Activated CD8-positive, alpha-beta memory T cell treated with anti-CD3 and anti-CD28 coated beads for 4 hours (primary cell): ENCODE results near the gene RBM20.
"Not testable (repeated sequence)": the region's sequence is repeated elsewhere in the genome, so short reads cannot be mapped to it uniquely, and the experiment has no call there.

Experiments
- DNase-seq, 2 donors: peaks; one replicate each; pipeline ENCODE4 v3.0.0-alpha.2; 2020; ENCODE audit warnings: low read depth in 2 of 2

The RBM20 gene

GRCh38 chr10:110704906-110705476 lies 60.9 kb downstream of the RBM20 start:
- DNase-seq = no peak

DNA sequence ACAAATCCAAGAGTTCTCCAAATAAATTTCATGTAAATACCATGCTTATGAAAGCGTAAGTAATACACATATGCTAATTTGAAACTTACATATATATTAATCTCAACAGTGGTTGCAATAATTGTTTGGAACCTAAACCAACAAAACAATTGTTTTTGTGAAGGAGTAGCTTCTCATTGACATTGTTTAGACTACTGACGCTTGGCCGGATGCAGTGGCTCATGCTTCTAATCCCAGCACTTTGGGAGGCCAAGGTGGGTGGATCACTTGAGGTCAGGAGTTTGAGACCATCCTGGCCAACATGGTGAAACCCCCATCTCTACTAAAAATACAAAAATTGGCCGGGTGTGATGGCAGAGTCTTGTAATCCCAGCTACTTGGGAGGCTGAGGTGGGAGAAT lies 61.5 kb downstream of the RBM20 start:
- not testable (repeated sequence) for DNase-seq

DNA sequence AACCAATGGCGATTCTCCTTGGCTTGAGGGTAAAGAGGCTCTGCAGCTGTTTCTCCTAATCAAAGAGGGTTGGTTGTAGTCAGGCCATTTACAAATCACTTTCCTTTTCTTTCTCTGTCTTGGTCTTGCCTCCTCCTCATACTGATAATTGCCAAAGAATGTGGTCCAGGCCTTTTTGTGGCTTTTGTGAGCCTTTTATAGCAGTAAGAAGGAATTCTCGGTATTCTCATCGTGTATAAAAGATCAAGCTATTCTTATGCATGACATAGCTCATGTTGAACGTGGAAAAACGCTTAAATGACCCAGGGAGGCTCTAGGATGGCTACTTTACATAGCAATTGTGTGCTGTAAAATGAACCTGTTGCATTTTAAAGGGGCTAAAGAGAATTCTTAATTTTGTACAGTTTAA lies 62.6 kb downstream of the RBM20 start:
- DNase-seq = no peak

GRCh38 chr10:110708776-110709443 lies 64.8 kb downstream of the RBM20 start:
- DNase-seq = no peak

DNA sequence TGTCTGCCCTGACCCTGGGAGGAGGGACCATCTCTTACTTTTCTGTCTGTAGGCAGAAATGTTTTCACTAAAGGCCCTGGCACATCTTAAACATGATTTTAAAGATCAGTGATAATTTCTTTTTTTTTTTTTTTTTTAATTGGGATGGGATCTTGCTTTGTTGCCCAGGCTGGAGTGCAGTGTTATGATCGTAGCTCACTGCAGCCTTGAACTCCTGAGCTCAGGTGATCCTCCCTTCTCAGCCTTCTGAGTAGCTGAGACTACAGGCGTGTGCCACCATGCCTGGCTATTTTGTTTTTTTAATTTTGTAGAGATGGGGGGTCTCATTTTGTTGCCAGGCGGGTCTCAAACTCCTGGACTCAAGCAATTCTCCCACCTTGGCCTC lies 65.3 kb downstream of the RBM20 start:
- no peak for DNase-seq

DNA sequence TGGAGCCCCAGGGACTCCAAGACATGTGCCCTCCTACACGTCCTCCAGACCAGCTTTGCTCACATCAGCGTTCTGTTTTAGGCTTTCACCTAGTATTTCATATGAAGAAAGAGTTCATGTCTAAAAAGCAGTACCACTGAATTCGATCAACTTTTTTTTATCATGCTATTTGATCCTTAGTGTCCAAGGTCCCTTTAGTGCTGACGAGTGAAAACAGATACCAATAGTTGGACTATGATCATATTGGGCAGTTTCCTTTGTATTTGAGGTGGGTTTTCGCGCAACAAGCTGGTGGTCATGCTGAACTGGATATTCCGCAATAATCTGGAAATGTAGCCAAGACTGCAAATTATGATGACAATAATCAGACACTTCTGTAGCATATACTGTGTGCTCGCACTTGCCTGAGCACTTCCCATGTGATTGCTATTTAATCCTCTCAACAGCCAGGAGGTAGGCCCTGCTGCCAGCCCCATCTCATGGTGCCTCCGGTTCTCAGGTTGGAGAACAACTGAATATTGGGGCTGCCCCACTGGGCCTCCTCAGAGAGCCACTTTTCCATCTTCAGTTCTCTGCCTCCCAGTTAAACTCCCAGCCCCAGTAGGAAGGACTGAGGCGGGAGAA lies 65.9 kb downstream of the RBM20 start:
- no peak for DNase-seq

- DNase-seq = no peak
Observed at GRCh38 chr10:110710621-110711020, 66.5 kb downstream of the RBM20 start.

GRCh38 chr10:110711382-110711781 lies 67.2 kb downstream of the RBM20 start:
- no peak for DNase-seq

- no peak for DNase-seq
Observed at GRCh38 chr10:110714356-110714755, 70.2 kb downstream of the RBM20 start.

DNA sequence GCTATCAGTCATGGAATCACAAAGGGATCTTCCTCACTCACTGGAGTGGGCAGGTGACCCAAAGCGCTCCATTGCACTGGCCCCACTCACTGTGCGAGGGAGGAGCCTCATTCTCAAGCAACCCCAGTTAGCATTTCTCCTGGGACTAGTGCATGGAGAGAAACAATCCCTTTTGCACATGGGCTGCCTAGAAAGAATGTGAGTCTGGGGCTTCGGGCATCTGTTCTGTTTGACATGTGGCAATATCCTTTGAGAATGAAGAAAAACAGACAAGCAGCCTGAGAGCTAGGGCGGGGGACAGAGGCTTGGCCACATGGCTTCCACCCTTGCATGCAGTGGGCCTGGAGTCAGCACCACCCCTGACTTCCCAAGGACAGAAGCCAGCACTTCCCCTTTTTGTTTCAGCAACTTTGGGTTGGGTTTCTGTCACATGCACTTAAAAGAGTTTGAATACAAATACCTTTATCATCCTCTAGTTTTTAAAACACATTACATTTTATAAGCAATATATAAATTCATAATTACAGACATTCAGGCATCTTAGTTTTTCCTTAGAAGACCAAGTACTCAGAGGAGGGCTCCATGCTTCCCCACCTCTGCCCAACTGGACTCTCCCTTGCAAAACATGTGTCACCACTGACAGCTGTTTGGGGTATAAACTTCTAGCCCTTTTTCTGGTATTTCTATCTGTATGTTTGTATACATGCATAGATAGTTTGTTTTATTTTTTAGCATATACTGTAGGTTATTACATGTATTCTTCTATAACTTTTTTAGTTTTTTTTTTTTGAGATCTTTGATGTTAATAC lies 73.8 kb downstream of the RBM20 start:
- no peak for DNase-seq

DNA sequence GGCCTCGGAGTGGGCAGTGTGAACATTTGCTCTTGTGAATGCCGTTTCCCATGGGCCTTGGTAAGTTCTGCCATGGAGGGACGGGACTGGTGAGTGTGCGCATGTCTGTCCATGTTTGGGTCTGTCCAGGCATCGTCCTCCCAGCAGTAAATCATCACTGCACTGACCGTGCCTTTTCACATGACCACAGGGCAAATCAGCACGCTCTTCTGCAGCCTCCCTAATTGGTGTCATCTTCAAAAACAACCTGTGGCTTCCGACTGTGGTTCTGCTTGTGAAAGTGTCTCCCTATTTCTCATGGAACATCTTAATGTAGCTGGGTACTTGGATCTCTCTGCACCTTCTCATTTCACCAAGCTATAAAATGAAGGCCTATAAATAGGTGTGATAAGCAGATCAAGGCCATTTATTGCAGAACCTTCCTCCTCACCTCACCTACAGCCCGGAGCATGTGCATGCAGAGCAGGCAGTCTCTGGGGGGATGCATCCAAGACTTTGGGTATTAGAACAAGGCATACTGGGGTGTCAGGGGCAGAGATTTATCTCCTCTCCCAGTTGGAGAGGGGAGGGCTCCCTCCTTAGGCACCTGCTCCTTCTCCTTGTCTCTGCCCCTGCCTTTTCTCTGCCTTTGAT lies 77.4 kb downstream of the RBM20 start:
- DNase-seq = no peak

DNA sequence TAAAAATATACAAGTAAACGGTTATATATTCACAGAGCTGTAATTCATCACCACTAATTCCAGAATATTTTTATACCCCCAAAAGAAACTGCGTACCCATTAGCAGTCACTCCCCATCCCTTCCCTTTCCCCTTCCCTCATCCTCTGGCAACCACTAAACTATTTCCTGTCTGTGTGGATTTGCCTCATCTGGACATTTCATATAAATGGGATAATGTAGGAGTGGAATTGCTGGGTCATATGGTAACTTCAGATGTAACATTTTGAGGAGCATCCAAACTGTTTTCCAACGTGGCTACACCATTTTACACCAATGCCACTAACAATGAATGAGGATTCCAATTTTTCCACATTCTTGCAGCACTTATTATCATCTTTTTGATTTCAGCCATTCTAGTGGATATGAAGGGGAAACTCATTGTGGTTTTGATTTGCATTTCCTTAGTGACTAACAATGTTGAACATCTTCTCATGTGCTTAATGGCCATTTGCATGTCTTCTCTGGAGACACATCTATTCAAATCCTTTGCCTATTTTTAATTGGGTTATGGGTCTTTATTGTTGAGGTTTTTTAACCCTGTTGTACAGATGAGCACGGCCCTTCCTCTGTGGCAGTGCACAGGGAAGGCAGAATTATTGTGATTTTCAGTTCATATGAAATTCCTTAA lies 79.2 kb downstream of the RBM20 start:
- DNase-seq = no peak

DNA sequence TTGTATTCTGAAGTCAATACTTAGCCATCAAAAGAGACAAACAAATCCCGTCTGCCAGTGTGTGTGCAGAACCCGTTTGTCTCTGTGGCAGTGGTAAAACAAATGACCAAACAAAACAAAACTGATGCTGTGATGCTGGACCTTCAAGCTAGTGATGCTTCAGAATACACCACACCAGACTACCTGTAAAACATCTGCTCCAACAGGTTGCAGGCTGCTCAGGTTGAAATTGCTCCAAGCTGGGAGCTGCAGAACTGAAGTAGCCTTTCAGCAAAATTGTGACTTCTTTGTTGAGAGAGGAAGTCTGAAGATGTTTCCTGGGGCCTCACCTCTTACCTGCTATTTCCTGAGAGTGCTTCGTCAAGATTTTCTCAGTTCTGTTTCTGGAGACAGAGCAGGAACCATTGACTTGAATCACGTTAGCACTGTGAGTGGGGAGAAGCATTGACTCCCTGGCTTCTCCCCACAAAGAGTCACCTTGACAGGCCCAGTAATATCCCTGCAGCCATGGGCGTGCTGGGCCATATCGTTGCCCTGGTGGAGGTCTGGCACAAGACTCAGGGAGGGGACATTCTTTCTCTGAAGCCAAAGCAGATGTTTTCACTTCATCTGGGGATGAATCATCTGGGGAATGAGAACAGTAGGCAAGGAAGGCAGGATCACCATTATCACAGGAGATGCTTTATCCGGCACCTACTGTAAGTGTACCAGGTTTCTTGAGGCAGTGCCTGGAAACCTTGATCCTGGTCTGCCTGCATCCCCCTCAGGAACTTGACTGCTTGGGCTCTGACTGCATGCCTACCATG lies 80.2 kb downstream of the RBM20 start:
- DNase-seq = no peak

DNA sequence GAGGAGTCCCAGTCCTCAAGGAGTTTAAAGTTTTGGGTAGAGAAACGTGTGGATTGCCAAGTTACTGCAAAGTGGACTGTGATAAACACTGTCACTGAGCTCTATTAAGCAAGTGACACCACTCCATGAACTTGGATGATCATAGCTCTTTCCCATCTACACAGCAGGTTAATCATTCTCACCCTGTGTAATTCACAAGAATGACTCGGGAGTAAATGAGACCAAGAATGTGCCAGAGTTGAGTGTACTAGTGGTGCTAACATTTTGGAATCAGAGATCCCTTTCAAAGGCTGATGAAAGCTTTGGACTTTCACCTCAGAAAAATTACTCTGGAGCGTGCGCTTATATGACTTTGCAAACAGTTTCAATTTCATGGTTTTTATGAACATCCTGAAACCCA lies 80.8 kb downstream of the RBM20 start:
- no peak for DNase-seq

- DNase-seq = no peak
Observed at GRCh38 chr10:110725801-110726630, 81.9 kb downstream of the RBM20 start.

GRCh38 chr10:110727785-110728184 lies 83.6 kb downstream of the RBM20 start:
- not testable (repeated sequence) for DNase-seq

- DNase-seq = no peak
Observed at GRCh38 chr10:110730345-110731050, 86.4 kb downstream of the RBM20 start.

DNA sequence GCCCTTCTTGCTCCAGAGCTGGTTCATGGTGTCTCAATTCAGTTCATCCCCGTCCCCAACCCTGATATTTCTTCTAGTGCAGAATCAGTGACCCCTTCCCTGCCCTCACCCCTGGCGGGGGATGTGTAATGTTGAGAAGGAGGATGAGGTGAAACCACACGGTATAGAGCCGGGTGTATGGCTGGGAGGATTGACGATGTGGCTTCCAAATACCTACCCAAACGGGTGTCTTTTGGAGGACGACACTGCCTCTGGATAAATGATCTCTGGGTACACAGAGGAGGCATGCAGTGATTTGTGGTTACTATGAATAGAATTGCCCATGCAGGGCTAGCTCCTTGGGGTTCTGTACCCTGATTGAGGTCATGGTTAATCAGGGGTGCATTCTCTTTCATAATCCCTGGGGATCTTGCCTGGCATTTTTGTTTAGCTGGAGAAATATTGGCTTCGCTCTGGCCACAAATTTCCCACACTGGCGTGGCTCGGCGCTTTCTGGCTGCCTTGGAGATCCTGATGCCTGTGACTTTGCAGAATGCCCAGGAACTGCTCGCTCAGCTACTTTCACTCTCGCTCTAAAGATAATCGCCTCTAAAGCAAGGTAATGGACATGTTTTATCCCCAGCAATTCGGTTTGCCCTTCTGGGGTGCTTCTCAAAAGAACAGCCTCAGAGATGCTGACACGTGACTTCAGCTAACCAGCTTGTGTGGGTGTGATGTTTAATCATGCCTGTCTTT lies 89.2 kb downstream of the RBM20 start:
- no peak for DNase-seq
